ENCODE results near the gene RAPGEF6.
A peak's percentile ranks its signal among the peaks of the same experiment; 100 is the strongest.
"Not testable (repeated sequence)": the region's sequence is repeated elsewhere in the genome, so short reads cannot be mapped to it uniquely, and the experiment has no call there.

RAPGEF6 gene

GRCh38 chr5:131488463-131488862 lies 146.6 kb downstream of the RAPGEF6 start:
- H3K36me3 Mint-ChIP-seq (ENCODE audit: insufficient read depth), result peaks cover 35% of the 10 kb centered on the region
- no peaks in the 10 kb centered on the region for H3K9me3 Mint-ChIP-seq
- peaks cover 10% of the 10 kb centered on the region for H3K4me1 Mint-ChIP-seq
- no peak overlapping the region for H3K27ac Mint-ChIP-seq (ENCODE audit: low read depth)
- DNase-seq (ENCODE audit: low spot score in 2 of 2) (no peak), ATAC-seq (replicated peaks; ENCODE audit: extremely low read depth, poor library complexity, severe bottlenecking) (no peak)
- H3K4me3 Mint-ChIP-seq, result no peak overlapping the region
- no peaks in the 10 kb centered on the region for H3K27me3 Mint-ChIP-seq

GRCh38 chr5:131487371-131487770 lies 147.7 kb downstream of the RAPGEF6 start:
- not testable (repeated sequence) for H3K27ac Mint-ChIP-seq (ENCODE audit: low read depth); H3K4me1 Mint-ChIP-seq; H3K27me3 Mint-ChIP-seq; ATAC-seq (replicated peaks; ENCODE audit: extremely low read depth, poor library complexity, severe bottlenecking); DNase-seq (ENCODE audit: low spot score in 2 of 2); H3K4me3 Mint-ChIP-seq; H3K9me3 Mint-ChIP-seq
- peaks cover 36% of the 10 kb centered on the region for H3K36me3 Mint-ChIP-seq (ENCODE audit: insufficient read depth)

DNA sequence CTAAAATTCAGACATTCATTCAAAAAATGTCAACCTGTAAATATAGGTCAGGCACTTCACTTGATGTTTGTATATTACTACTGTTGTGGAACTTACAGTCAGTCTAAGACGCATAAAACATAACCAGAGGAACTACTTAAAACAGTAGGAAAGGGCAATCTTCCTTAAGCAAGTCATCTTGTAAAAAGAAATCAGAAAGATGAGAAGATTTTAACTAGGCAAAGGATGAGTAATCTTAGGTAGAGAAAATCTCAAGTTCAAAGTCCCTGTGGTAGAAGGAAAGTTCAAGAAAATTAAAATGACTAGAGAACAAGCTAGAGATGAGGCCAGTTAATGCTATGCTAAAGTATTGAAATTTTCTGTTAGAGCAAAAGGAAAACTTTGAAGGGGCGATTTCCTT lies 152.4 kb downstream of the RAPGEF6 start:
- no peak for ATAC-seq (replicated peaks; ENCODE audit: extremely low read depth, poor library complexity, severe bottlenecking)
- Mint-ChIP-seq H3K27me3 (no peaks in the 10 kb centered on the region), H3K4me1 (no peaks in the 10 kb centered on the region), H3K27ac (ENCODE audit: low read depth) (peak overlapping the region; percentile 46), H3K36me3 (ENCODE audit: insufficient read depth) (peaks cover 42% of the 10 kb centered on the region), H3K9me3 (no peaks in the 10 kb centered on the region), H3K4me3 (no peak overlapping the region)
- no peak for DNase-seq (ENCODE audit: low spot score in 2 of 2)

DNA sequence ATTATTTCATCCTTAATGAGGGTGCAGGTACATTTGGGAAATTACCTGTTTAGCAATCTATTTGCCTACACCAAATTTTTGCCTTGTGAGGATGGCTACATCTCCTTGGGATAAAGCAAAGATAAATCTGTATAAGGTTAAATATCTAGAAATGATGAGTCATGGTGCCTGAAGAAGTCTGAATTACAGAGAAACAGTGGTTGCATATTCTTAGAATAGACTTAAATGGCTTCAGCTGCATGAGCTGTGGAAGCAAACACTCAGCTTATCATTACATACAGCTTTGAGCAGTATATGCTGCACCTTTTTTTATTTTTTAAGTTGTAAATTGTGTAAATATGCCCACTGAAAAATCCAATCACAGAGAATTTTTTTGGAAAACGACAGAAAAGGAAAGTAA lies 153.5 kb downstream of the RAPGEF6 start:
- Mint-ChIP-seq H3K4me3 (no peak overlapping the region), H3K27ac (ENCODE audit: low read depth) (no peak overlapping the region), H3K27me3 (no peaks in the 10 kb centered on the region), H3K36me3 (ENCODE audit: insufficient read depth) (peaks cover 39% of the 10 kb centered on the region), H3K4me1 (no peaks in the 10 kb centered on the region), H3K9me3 (no peaks in the 10 kb centered on the region)
- no peak for DNase-seq (ENCODE audit: low spot score in 2 of 2)
- ATAC-seq (replicated peaks; ENCODE audit: extremely low read depth, poor library complexity, severe bottlenecking), result no peak

GRCh38 chr5:131475541-131475941 lies 159.5 kb downstream of the RAPGEF6 start:
- DNase-seq (ENCODE audit: low spot score in 2 of 2), result no peak

DNA sequence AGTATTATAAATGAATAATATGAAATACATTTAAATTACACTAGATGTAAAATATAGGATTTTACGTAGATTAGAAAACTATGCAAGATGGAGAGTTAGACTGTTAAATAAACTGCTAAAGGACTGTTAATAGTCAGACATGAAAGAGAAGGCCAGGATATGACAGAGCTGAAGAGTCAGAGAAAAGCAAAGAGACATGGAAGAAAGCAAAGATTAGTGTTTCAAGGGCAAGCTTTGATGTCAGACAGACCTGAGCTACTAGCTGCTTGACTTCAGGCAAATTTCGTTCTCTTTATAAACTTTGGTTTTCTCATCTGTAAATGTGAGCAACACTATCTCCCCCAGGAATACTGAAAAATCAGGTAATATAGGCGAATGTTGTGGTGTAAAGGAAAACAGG lies 161.3 kb downstream of the RAPGEF6 start:
- ATAC-seq (replicated peaks; ENCODE audit: extremely low read depth, poor library complexity, severe bottlenecking), result no peak
- no peak for DNase-seq (ENCODE audit: low spot score in 2 of 2)
- Mint-ChIP-seq H3K9me3 (no peaks in the 10 kb centered on the region), H3K27me3 (no peaks in the 10 kb centered on the region), H3K27ac (ENCODE audit: low read depth) (peak overlapping the region; percentile 65), H3K4me3 (no peak overlapping the region), H3K4me1 (peaks cover 9% of the 10 kb centered on the region), H3K36me3 (ENCODE audit: insufficient read depth) (peaks cover 32% of the 10 kb centered on the region)

More at GRCh38 chr5:131475541-131475941, 159.5 kb downstream of the RAPGEF6 start:
- Mint-ChIP-seq H3K36me3 (ENCODE audit: insufficient read depth) (peaks cover 39% of the 10 kb centered on the region), H3K4me3 (no peak overlapping the region), H3K9me3 (no peaks in the 10 kb centered on the region), H3K27me3 (no peaks in the 10 kb centered on the region), H3K27ac (ENCODE audit: low read depth) (no peak overlapping the region), H3K4me1 (peaks cover 4% of the 10 kb centered on the region)
- ATAC-seq (replicated peaks; ENCODE audit: extremely low read depth, poor library complexity, severe bottlenecking), result no peak

DNA sequence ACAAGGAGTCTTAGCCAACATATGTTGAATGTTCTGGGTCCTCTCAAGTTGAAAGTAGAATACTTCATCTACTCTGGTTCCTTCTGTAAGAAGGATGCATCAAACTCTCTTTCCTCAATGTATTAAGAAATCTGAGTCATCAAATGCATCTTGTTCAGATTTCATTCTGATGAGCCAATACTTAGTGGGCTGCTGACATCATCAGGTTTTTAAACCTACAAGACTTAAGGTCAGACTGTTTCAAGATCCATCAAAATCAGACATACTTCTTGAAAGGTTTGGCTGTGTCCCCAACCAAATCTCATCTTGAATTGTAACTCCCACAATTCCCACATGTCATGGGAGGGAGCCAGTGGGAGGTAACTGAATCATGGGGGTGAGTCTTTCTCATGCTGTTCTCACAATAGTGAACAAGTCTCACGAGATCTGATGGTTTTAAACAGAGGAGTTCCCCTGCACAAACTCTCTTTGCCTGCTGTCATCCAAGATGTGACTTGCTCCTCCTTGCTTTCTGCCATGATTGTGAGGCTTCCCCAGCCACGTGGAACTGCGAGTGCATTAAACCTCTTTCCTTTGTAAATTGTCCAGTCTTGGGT lies 168.8 kb downstream of the RAPGEF6 start:
- ATAC-seq (replicated peaks; ENCODE audit: extremely low read depth, poor library complexity, severe bottlenecking) (no peak), DNase-seq (ENCODE audit: low spot score in 2 of 2) (no peak)
- Mint-ChIP-seq H3K27me3 (no peaks in the 10 kb centered on the region), H3K9me3 (no peaks in the 10 kb centered on the region), H3K4me1 (peaks cover 15% of the 10 kb centered on the region), H3K36me3 (ENCODE audit: insufficient read depth) (peaks cover 29% of the 10 kb centered on the region), H3K27ac (ENCODE audit: low read depth) (no peak overlapping the region), H3K4me3 (no peak overlapping the region)

DNA sequence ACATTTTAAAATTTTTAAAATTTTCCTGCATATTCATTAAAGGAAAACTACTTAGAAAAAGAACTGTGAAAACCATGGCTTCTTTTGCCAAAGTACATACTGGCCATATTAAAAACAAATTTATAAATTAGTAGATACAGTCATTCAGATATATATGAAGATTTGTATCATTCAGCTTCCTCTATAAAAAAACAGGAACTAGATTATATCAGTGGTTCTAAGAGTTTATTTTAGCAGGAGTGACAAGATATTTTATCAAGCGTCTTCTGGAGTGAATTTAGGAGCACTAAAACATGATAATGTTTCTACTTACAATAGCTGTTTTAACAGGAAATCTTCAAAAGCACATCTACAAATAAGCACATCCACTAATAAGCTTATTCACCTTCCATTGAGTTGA lies 171.4 kb downstream of the RAPGEF6 start:
- H3K36me3 Mint-ChIP-seq (ENCODE audit: insufficient read depth), result peaks cover 33% of the 10 kb centered on the region
- peaks cover 15% of the 10 kb centered on the region for H3K4me1 Mint-ChIP-seq
- H3K9me3 Mint-ChIP-seq, result no peaks in the 10 kb centered on the region
- no peak overlapping the region for H3K4me3 Mint-ChIP-seq
- no peaks in the 10 kb centered on the region for H3K27me3 Mint-ChIP-seq
- no peak overlapping the region for H3K27ac Mint-ChIP-seq (ENCODE audit: low read depth)
- no peak for DNase-seq (ENCODE audit: low spot score in 2 of 2)
- ATAC-seq (replicated peaks; ENCODE audit: extremely low read depth, poor library complexity, severe bottlenecking), result no peak

DNA sequence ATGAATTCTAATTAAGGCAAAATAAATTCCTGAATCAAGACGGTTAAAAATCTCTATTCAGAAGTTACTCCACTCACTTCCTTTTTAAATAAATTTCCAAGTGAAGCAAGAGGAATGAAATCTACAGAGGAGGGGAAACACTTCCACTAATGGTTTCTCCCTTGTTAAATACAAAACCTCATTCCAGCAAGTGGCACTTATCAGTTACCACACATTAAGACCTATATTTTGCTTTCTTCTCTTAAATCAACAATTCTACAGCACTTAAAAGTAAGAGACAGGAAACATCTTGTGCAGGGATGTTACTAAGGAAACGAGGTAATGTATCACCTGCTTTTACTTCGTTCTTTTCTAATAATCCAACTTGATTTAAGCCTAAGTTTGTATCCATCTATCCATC lies 172.6 kb downstream of the RAPGEF6 start:
- Mint-ChIP-seq H3K27ac (ENCODE audit: low read depth) (no peak overlapping the region), H3K27me3 (no peaks in the 10 kb centered on the region), H3K9me3 (no peaks in the 10 kb centered on the region), H3K4me3 (no peak overlapping the region), H3K36me3 (ENCODE audit: insufficient read depth) (peaks cover 37% of the 10 kb centered on the region), H3K4me1 (peaks cover 15% of the 10 kb centered on the region)
- DNase-seq (ENCODE audit: low spot score in 2 of 2), result no peak
- no peak for ATAC-seq (replicated peaks; ENCODE audit: extremely low read depth, poor library complexity, severe bottlenecking)

- H3K4me3 Mint-ChIP-seq, result no peak overlapping the region
- no peaks in the 10 kb centered on the region for H3K27me3 Mint-ChIP-seq
These were observed 173.3 kb downstream of the RAPGEF6 start for GRCh38 chr5:131461742-131462141.

DNA sequence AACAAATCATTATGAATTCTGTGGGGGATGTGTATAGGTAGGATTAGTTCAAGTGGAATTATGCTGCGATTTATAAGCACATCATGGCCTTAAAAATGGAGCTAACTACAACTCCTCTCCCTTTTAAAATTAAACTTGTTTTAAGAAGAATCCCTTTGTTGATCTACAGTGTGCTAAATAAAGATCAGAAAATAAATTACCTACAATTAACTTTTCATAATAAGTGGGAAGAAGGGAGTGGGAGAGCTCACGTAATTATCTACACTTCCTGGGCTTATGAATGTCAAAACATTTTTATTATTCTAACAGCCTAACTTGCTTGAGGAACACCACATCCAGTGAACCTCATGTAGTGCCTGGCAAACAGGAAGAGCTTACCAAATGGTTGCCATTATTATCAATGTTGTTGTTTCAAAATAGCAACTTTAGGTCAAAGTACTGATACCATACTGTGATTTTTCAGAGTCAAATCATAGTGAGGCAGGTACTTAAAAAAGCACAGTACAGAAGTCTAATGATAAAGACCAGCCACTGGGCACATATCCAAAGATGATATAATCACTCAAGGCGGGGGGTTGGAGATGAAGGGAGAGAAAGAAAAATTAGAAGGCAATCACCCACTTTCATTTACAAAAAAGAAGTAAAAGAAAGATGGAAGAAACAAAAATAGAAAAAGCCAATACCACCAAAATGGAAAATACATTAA lies 174.0 kb downstream of the RAPGEF6 start:
- Mint-ChIP-seq H3K27ac (ENCODE audit: low read depth) (no peak overlapping the region), H3K4me3 (no peak overlapping the region), H3K27me3 (no peaks in the 10 kb centered on the region), H3K36me3 (ENCODE audit: insufficient read depth) (peaks cover 36% of the 10 kb centered on the region), H3K9me3 (no peaks in the 10 kb centered on the region), H3K4me1 (peaks cover 14% of the 10 kb centered on the region)
- no peak for ATAC-seq (replicated peaks; ENCODE audit: extremely low read depth, poor library complexity, severe bottlenecking)
- DNase-seq (ENCODE audit: low spot score in 2 of 2), result no peak

More at GRCh38 chr5:131461742-131462141, 173.3 kb downstream of the RAPGEF6 start:
- DNase-seq (ENCODE audit: low spot score in 2 of 2) (no peak), ATAC-seq (replicated peaks; ENCODE audit: extremely low read depth, poor library complexity, severe bottlenecking) (no peak)
- no peak overlapping the region for H3K27ac Mint-ChIP-seq (ENCODE audit: low read depth)
- H3K9me3 Mint-ChIP-seq, result no peaks in the 10 kb centered on the region
- H3K36me3 Mint-ChIP-seq (ENCODE audit: insufficient read depth), result peaks cover 41% of the 10 kb centered on the region
- peaks cover 13% of the 10 kb centered on the region for H3K4me1 Mint-ChIP-seq

GRCh38 chr5:131460133-131460532 lies 174.9 kb downstream of the RAPGEF6 start:
- Mint-ChIP-seq H3K9me3 (no peaks in the 10 kb centered on the region), H3K4me1 (peaks cover 14% of the 10 kb centered on the region), H3K27ac (ENCODE audit: low read depth) (no peak overlapping the region), H3K36me3 (ENCODE audit: insufficient read depth) (peaks cover 36% of the 10 kb centered on the region), H3K4me3 (no peak overlapping the region), H3K27me3 (no peaks in the 10 kb centered on the region)
- DNase-seq (ENCODE audit: low spot score in 2 of 2), result no peak
- ATAC-seq (replicated peaks; ENCODE audit: extremely low read depth, poor library complexity, severe bottlenecking), result no peak

- no peak for DNase-seq (ENCODE audit: low spot score in 2 of 2)
- no peaks in the 10 kb centered on the region for H3K9me3 Mint-ChIP-seq
- H3K4me1 Mint-ChIP-seq, result peaks cover 14% of the 10 kb centered on the region
- H3K4me3 Mint-ChIP-seq, result no peak overlapping the region
- H3K36me3 Mint-ChIP-seq (ENCODE audit: insufficient read depth), result peaks cover 44% of the 10 kb centered on the region
- ATAC-seq (replicated peaks; ENCODE audit: extremely low read depth, poor library complexity, severe bottlenecking), result no peak
- peak overlapping the region; percentile 29 for H3K27ac Mint-ChIP-seq (ENCODE audit: low read depth)
- H3K27me3 Mint-ChIP-seq, result no peaks in the 10 kb centered on the region
These were observed 175.8 kb downstream of the RAPGEF6 start for GRCh38 chr5:131459216-131459615.
